Measurements from ENCODE around the gene RIIAD1.
"Not testable (repeated sequence)": the region's sequence is repeated elsewhere in the genome, so short reads cannot be mapped to it uniquely, and the experiment has no call there.

Gene RIIAD1

GRCh38 chr1:151711044-151711800, 10.1 kb upstream of the RIIAD1 start:
- peak; percentile 94 for DNase-seq (ENCODE audit: low spot score)

- DNase-seq (ENCODE audit: low spot score), result no peak
Observed at GRCh38 chr1:151711951-151712350, 9.4 kb upstream of the RIIAD1 start.

- DNase-seq (ENCODE audit: low spot score), result no peak
Observed at GRCh38 chr1:151713044-151713443, 8.3 kb upstream of the RIIAD1 start.

- no peak for DNase-seq (ENCODE audit: low spot score)
Observed at GRCh38 chr1:151713874-151714273, 7.4 kb upstream of the RIIAD1 start.

- no peak for DNase-seq (ENCODE audit: low spot score)
Observed at GRCh38 chr1:151714820-151715725, 6.2 kb upstream of the RIIAD1 start.

- DNase-seq (ENCODE audit: low spot score), result peak; percentile 82
Observed at GRCh38 chr1:151715726-151716404, 5.5 kb upstream of the RIIAD1 start.

GRCh38 chr1:151716405-151716762, 4.9 kb upstream of the RIIAD1 start:
- peak; percentile 54 for DNase-seq (ENCODE audit: low spot score)

GRCh38 chr1:151716771-151717631, 4.3 kb upstream of the RIIAD1 start, which contains the start of gene CELF3:
Gene CELF3 (minus strand): TSS chr1:151716803. CDS start chr1:151716020, 783 bp downstream.
- DNase-seq (ENCODE audit: low spot score), result peak; percentile 93

GRCh38 chr1:151718011-151718431, 3.3 kb upstream of the RIIAD1 start:
- no peak for DNase-seq (ENCODE audit: low spot score)

- DNase-seq (ENCODE audit: low spot score), result no peak
Observed at GRCh38 chr1:151718666-151719065, 2.7 kb upstream of the RIIAD1 start.

- DNase-seq (ENCODE audit: low spot score), result no peak
Observed at GRCh38 chr1:151720125-151720524, 1.2 kb upstream of the RIIAD1 start.

GRCh38 chr1:151720554-151720953, 768 bp upstream of the RIIAD1 start:
- DNase-seq (ENCODE audit: low spot score), result no peak

- DNase-seq (ENCODE audit: low spot score), result no peak
Observed at GRCh38 chr1:151721788-151722510, 627 bp downstream of the RIIAD1 start.

GRCh38 chr1:151723726-151724370, 2.5 kb downstream of the RIIAD1 start:
- no peak for DNase-seq (ENCODE audit: low spot score)

- no peak for DNase-seq (ENCODE audit: low spot score)
Observed at GRCh38 chr1:151728151-151729054, 7.1 kb downstream of the RIIAD1 start.

- DNase-seq (ENCODE audit: low spot score), result no peak
Observed at GRCh38 chr1:151729157-151729965, 8.0 kb downstream of the RIIAD1 start.

- DNase-seq (ENCODE audit: low spot score), result no peak
Observed at GRCh38 chr1:151729966-151730291, 8.6 kb downstream of the RIIAD1 start.

GRCh38 chr1:151733126-151733525, 11.8 kb downstream of the RIIAD1 start:
- DNase-seq (ENCODE audit: low spot score), result no peak

- DNase-seq (ENCODE audit: low spot score), result not testable (repeated sequence)
Observed at GRCh38 chr1:151733995-151734394, 12.7 kb downstream of the RIIAD1 start.
